HG03558 (cell line): ENCODE results near the gene BNIP5.

Experiments
- ATAC-seq: cut with Tn5 transposase; IDR thresholded peaks from one replicate; pipeline ENCODE4 v1.9.1; 2021; ENCODE audit warnings: moderate number of reproducible peaks; ENCODE audit not compliant: unreplicated experiment; ENCODE audit errors: extremely low read depth

The BNIP5 gene

DNA sequence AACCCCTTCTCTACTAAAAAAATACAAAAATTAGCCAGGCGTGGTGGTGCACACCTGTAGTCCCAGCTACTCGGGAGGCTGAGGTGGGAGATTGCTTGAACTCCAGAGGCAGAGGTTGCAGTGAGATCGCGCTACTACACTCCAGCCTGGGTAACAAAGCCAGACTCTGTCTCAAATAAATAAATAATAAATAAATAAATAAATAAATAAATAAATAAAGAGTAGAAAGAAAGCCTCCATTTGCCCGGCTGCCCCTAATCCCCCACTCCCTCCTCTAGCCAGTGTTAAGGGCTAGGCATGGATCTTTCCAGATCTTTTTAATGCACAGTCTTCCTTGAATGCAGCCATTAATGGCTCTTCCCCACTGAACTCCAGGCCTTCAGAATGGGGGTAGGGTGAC, 63.6 kb downstream of the BNIP5 start:
- ATAC-seq, result no peak

DNA sequence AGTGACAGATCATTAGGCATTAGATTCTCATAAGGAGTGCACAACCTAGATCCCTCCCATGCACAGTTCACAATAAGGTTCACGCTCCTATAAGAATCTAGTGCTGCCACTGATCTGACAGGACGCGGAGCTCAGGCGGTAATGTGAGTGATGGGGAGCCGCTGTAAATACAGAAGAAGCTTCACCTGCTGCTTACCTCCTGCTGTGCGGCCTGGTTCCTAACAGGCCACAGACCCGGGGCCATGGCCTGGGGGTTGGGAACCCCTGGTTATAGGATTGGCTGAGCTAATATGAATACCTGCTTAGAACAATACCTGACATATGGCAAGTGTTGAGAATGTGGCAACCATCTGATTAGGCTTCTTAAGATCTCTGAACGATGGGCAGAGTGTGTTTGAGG, 64.5 kb downstream of the BNIP5 start:
- no peak for ATAC-seq

DNA sequence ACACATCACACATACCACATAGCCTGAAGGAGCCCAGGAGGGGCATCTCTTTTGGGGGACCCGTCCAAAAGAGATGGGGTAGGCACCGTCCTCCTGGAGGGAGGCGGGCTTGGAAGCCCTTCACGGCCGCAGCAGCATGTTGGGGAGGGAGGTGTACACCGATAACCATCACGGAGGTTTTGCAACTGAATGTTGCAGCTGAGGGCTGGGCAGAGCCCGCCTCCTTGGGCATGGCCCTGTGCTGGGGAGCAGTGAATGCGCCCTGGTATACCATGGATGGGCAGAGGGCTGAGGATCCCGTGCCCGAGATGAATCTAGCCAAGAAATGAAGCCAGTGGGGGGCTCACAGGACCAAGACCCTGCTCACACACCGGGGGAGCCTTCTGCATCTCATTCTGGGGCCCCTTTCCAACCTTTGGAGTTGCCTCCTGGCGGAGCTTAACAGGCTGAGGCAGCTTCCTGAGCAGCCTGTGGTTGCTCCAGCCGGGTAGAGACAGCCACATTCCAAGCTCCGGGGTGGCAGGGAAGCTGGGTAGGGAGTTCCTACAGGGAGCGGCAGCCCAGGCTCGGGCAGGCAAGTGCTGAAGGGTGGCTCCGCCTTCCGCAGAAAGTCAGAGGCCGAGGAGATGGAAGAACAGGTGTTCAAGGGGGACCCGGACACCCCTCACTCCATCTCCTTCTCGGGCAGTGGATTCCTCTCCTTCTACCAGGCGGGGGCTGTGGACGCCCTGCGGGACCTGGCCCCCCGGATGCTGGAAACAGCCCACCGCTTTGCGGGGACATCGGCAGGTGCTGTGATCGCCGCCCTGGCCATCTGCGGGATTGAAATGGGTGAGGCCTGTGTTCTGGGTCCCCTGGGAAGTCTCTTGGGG, 66.6 kb downstream of the BNIP5 start, which contains the start of gene PNPLA1:
PNPLA1 (plus strand) TSS at position 227 of the 872 bp plus-strand sequence; CDS start at position 627, 400 bp downstream.
- ATAC-seq, result no peak

DNA sequence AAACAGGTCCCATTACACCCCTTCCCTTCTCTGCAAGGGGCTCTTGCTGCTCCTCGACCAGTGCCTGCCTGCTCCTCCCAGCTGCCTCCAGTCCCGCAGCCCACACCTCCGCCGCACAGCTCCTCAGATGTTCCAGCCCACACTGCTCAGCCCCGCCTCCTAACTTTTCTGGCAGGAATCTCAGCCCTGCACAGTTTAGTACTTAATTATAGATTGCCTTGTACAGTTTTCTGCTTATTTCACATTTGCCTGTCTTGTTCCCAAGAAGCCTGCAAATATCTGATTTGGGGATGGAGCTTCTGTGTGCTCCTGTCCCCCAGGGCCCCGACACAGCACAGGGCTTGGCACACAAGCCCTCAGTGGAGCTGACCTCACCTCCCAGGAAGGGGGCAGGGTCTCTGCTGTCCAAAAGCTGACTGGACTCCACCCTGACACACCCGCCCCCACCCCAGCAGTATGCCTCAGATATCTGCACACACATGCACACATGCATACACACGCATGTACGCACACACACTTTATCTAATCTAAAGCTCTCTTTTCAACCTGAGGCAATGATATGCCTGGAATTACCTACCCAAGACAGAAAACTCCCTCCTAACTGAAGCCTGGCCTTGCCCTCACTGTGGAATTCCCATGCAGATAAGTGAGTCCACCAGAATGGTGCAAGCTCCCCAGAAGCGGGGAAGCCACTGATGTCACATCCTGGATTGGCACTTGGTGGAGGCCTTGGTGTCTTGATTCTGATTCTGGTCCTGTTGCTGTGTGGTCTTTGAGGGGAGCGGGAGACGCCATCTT, 68.0 kb downstream of the BNIP5 start:
- ATAC-seq, result no peak

DNA sequence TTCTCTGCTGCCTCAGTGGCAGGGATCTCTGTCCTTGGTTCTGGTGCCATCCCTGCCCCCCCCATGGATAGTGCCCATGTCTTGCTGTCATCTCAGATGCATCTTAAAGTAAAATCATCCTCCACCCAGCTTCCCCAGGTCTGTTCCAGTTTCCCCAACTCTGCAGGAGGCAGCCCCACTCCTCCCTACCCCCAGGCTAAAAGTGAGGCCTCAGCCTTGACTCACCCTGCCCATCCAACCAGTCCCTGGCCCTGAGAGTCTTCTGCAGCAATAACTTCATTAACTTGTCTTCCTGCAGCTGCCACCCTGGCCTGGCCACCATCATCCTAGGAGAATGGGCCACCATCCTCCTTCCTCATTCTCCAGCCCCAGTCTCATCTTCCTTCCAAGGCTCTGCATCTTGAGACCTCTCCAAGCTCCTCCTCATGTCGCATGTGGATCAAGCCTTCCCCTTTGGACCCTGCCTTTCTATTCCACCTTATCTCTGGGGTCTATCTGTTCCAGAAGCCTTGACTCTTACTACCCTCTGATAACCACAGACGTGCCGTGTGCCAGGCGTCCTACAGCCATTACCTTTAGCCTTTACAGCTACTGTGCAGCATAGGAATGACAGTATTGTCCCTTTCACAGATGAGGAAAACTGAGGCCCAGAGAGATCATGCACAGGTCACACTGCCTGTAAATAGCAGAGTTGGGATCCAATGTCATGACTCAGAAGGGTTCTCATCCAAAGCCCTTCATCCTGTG, 68.8 kb downstream of the BNIP5 start:
- no peak for ATAC-seq

DNA sequence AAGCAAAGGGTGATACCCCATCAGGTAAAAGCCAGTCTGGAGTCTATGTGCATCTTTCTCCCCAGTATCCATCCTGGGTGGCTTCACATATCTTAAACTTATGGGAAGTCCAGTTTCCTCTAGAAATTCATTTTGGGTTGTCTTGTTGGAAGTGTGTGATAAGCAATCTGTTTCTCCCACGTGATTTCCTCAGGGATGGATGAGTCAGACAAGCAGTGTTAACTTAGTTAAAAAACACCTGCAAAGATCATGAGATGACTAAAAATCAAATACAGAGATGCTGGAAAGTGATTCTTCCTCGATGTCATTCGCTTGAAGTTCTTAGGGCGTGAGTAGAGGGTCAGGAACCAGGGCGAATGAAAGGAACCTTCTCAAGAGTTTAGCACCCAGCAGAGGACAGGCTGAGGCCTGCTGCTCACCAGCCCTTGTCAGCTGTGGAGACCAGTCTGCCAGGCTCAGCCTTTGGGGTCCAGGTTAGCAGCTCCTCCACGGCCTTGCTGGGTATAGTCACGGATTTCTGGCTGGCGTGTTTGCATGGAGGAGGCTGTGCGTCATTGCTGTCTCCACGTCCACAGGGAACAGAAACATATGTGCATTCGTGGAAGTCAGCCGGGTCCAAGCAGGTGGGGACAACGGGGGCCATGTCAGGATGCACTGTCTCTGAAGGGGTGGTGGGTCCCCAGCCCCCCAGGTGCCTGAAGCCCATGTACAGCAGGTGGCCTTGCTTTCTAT, 69.6 kb downstream of the BNIP5 start:
- ATAC-seq, result no peak
